CD4-positive, alpha-beta T cell treated with Interleukin-10 for 1 hour (primary cell): ENCODE data around the gene VEZF1.

Experiments
- DNase-seq: peaks from one replicate; pipeline ENCODE4 v3.0.0-alpha.2; 2020

The VEZF1 gene, protein sequence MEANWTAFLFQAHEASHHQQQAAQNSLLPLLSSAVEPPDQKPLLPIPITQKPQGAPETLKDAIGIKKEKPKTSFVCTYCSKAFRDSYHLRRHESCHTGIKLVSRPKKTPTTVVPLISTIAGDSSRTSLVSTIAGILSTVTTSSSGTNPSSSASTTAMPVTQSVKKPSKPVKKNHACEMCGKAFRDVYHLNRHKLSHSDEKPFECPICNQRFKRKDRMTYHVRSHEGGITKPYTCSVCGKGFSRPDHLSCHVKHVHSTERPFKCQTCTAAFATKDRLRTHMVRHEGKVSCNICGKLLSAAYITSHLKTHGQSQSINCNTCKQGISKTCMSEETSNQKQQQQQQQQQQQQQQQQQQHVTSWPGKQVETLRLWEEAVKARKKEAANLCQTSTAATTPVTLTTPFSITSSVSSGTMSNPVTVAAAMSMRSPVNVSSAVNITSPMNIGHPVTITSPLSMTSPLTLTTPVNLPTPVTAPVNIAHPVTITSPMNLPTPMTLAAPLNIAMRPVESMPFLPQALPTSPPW

DNA sequence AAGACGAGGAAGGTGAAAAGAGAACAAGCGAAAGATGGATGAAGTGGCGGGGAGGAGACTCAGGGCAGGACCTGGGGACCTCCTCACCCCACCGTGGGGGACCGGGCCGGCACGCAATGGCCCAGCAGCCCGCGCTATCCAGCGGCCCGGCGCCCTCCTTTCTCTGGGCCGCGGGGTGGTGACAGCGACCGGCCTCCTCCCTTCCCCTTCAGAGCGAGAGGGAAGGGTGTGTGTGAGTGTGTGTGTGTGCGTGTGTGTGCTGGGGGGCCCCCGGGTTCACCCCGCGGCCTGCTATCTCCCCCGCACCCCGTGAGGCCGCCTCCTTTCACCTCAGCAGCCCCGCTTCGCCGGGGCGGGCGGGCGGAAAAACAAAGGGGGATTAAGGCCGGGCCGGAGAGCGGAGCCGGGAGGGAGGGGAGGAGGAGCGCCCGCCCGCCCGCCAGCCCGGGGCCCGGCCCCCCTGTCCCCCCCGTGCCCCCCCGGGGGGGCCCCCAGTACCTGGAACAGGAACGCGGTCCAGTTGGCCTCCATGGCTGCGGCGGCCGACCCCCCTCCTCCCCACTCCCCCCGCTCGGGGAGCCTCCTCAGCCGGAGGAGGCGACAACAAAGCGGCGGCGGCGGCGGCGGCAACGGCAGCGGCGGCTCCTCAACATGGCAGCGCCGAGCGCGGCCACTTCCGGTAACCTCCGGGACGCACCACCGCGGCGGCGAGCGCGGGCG is at the start of gene VEZF1:
Gene VEZF1 (minus strand): TSS at position 674 of the 720 bp plus-strand sequence. CDS start 143 bp downstream, at position 531.
- DNase-seq = peak; percentile 83

DNA sequence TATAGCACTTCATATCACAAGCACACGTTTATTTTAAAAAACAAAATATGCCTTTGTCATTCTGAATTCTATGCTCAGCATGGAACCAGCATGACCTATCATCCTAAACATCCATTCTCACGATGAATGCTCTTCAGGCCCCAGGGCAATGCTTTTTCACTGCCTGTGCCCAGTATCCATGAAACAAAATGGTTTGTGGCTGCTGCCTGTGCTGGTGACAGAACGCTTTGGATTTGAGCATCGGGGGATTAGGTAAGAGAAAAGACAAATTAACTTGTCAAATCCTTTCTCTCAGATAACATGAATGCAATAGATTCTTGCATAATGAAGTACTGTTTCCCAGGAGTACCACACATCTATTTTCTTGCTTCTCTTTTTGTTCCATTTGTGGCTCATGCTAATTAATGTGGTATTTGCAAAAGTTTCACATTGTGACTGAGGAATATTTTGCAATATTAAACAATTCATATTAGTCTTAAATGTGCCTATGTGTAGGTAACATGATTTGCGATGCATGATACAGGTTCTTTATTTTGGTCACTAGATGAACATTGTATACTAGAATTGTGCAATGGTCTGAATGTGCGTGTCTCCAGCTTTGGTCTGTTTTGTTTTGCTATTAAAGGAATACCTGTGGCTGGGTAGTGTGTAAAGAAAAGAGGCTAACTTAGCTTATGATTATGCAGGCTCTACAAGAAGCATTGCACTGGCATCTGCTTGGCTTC is 44.8 kb upstream of the VEZF1 start:
- no peak for DNase-seq

DNA sequence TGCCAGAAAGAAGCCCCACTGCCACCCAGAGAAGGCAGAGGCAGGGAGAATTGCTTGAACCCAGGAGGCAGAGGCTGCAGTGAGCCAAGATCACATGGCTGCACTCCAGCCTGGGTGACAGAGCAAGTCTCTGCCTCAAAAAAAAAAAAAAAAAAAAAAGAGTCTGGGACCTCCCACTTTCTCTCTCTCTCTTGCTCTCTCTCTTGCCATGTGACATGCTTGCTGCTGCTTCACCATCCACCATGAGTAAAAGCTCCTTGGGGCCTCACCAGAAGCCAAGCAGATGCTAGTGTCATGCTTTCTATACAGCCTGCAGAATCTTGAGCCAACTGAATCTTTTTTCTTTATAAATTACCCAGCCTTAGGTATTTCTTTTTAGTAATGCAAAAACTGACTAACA is 40.5 kb upstream of the VEZF1 start:
- DNase-seq = no peak

DNA sequence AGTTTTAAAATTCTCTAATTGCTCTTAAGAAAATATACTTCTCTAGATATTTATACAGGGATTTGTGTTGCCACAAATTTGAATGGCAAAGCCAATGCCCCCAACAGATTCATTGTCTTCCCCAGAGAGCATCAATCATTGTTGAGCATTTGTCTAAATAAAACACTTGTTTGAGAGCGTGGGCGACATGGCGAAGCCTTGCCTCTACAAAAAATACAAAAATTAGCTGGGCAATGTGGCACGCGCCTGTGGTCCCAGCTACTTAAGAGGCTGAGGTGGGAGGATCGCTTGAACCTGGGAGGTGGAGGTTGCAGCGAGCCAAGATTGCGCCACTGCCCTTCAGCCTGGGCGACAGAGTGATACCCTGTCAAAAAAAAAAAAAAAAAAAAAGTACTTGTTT is 32.3 kb upstream of the VEZF1 start:
- DNase-seq = no peak

DNA sequence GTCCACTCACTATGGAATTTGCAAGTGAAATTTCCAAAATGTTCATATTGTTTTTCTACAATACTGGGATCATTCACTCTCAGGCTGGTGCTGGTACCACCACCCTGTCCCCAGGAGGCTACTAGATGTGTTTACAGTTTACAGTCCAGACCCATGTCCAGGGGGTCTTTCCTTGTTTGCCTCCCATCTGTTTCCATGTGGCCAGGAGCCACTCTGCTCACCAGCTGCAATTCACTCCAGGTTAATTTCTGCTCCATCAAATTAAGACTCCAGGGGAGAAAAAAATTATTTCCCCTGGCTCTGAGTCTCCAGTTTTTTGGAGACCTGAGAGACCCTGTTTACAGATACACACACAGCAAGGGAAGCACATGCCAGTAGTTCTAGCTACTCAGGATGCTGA is 31.5 kb upstream of the VEZF1 start:
- no peak for DNase-seq

DNA sequence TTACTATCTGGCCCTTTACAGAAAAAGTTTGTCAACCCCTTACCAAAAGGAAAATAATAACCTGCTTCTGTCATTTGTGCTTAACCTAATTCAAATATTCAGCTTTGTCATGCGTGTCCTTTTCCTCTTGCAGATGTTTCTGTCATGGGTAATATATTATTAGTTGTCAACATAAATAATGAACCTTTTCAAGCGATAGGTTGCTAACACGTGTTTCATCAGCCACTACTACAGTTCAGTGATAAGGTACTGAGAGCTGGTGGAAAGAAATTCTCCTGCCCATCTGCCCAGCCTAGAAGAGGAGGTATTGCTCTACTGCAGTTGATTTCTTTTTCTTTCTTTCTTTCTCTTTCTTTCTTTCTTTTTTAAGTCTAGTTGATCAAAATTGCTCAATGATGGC is 31.0 kb upstream of the VEZF1 start:
- DNase-seq = no peak

DNA sequence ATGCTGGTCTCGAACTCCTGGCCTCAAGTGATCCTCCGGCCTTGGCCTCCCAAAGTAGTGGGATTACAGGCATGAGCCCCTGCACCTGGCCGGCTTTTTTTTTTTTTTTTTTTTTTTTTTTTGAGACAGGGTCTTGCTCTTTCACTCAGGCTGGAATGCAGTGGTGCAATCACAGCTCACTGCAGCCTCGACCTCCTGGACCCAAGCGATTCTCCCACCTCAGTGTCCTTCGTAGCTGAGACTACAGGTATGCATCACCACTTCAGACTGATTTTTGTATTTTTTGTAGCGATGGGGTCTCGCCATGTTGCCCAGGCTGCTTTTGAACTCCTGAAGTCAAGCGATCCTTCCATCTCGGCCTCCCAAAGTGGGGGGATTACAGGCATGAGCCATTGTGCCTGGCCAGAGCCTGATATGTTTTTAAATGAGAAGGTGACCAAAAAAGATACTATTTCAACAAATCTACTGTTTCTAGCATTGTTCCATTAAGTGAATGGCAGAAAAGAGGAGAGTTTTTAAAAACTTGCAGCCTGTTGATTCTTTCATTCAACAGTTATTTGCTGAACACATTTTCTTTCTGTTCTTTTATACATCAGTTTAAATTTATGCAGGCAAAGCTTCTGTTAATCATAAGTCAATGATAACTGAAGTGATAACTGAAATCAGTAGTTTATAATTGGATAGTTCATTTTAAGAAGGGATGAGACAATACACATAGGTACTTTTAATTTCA is 22.2 kb upstream of the VEZF1 start:
- DNase-seq = no peak

DNA sequence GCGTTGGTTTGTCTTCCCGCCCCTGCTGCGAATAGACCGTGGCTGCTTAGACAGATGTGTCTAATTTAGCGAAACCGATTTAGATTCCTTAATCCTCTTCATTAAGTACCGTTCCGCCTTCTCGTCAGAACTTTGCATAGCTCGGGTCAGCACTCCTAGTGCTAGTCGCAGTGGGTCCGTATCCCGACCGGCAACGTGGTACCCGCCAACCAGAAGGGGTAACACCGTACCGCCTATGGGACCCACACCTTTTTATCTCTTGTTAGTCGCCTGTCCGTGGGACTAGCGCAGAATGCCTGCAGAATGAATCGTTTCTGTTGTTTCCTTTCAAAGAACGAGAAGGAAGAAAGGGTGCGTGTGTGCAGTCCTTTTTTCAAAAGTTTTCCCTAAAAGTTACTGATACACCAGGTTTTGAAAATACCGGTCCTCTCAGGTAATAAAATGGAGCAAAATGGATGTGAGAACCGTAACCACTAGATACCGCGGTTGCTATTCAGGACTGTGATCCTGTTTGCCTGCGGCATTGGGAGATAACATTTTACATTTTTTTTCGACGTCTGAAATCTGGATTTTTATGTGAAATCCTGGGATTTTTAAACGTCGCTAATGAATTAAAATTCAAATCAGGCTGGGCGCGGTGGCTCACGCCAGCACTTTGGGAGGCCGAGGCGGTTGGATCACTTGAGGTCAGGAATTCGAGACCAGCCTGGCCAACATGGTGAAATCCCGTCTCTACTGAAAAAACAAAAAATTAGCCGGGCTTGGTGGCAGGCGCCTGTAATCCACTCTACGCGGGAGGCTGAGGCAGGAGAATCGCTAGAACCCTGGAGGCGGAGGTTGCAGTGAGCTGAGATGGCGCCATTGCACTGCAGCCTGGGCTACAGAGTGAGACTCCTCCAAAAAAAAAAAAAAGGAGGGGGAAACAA is 20.0 kb upstream of the VEZF1 start:
- DNase-seq = no peak

DNA sequence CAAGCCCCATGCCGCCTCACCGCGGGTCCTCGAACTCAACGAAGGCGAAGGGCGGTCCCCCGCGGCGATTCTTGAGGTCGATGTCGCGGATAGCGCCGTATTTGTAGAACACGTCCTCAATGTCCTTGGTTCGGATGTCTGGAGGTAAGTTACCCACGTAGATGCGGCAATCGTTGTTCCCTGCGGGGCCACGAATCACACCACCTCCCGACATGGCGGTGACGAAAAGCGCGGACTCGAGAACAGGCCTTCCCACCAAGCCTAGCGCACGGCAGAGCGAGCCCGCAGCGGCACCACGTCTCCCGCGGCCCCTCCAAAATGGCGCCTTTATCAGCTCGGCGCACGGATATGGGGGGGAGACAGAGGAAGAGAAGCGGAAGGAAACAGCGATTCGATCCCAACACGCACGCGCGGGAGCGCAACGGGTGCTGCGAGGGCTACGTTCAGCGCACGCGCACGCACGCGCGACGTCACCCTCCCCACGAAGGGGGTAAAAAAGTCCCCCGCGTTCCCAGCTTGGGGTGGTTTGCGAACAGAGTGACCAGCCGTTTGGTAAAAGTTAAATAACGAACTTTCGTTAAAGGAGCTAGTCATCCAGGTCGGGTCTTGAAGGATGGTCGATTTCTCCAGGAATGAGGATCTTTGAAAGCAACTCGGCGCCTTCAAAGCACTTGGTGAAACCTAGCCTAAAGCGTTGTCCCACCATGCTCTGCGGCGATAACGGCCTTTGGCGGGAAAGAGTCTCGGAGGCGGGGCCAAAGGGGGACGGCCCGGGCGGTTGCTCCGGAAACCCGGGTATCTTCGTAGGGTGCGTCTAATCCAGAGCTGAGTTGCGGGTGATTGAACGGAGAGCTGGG is 19.1 kb upstream of the VEZF1 start, which contains the start of gene SRSF1:
Gene SRSF1 (minus strand): TSS at position 323 of the 857 bp plus-strand sequence. CDS start 109 bp downstream, at position 214.
- DNase-seq = peak; percentile 98

DNA sequence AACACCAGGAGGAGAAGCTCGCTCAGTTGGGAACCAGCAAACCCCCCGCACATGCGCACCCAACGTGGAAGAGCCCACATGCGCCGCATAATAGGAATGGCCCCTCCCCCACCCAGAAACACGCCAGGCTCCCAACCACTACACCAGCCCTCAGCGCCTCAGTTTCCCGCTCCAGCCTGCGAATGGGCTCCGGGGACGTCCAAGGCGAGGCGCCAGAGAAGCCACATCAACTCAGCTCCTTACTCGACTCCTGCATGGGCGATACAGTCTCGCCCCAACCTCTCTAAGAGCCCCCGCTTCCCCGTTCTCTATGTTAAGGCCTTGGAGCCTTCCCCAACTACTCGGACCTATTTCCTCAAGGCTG is 18.5 kb upstream of the VEZF1 start:
- no peak for DNase-seq

DNA sequence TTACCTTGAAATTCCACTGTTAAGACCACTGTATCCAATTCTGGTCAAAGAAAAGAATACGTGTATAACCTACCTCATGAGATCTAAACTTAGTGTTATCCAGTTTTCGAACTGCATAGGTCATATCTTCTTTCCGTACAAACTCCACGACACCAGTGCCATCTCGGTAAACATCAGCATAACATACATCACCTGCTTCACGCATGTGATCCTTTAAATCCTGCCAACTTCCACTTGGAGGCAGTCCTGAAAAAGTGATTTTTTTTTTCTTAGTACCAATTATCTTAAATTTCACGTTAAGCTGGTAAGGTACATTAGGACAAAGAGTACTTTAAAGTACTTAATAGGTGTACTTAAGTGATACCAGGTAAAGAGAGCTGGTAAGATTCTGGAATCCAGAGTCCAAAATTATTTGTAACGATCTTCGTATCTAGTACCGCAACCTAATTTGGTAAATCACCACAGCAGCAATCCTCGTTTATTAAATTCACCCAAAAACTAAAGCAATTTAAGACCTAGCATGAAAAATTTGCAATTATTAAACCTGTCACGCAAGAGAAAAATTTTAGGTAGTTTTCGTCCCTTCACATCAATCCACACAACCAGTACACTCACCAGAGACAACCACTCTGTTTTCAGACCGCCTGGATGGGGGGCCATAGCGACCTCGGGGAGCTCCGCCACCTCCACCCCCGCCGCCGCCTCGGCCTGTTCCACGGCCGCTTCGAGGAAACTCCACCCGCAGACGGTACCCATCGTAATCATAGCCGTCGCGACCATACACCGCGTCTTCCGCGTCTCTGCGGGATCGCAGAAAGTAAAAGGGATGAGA is 17.9 kb upstream of the VEZF1 start:
- DNase-seq = peak; percentile 61

DNA sequence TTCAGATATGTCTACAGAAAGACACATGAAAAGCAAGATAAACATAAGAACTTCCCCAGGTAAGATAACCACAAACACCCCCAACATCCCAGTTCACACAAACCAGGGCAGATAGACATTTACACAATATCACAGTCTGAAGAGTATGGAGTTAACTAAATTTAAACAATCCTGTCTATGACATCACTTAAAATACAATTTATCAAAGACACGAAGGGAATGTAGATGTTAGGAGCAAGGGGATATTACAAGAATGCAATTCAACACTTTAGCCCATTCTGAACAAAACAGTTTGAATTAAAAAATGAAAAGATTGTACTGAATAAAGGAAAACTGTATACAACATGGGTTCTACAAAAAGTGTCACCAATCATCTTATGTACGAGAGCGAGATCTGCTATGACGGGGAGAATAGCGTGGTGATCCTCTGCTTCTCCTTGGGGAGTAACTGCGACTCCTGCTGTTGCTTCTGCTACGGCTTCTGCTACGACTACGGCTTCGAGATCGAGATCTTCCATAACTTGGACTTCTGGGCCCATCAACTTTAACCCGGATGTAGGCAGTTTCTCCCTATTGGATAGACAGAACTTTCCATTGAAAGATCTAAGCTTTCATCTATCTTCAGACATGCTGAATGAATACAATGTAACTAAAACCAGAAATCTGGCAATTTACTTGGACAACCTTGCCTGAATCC is 17.1 kb upstream of the VEZF1 start:
- no peak for DNase-seq

DNA sequence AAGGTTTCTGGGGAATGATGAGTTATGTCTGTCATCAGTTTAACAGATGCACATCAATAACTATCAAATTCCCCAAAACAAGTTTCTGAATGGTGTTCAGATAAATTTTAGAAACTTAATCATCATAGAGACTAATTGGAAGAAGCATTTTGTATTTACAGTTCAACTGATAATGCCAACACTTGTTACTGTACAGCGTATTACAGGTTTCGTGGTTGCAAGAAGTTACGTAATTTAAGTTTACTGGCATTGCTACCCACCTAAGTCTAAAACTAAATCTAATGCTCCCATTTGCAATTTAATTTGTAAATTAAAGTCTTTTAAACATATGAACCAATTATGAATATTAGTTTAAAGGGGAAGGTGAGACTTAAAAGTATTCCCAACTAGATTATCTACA is 16.0 kb upstream of the VEZF1 start:
- no peak for DNase-seq

DNA sequence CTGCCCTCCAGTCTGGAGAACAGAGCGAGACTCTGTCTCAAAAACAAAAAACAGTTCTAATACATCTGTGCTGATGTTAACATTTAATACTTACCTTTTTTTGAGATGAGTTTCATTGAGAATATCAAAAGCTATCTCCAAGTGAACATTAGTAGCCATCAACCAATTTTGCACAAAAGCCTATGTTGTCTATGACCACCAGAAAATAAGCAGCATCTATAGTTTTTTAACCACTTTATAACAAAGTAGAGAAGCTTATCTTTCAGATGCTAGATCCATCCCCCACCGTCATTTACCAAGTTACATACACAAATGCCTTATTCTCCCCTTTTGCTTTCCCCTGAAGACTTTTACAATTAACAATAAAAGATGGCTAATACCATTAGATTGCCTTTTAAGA is 14.9 kb upstream of the VEZF1 start:
- DNase-seq = no peak

DNA sequence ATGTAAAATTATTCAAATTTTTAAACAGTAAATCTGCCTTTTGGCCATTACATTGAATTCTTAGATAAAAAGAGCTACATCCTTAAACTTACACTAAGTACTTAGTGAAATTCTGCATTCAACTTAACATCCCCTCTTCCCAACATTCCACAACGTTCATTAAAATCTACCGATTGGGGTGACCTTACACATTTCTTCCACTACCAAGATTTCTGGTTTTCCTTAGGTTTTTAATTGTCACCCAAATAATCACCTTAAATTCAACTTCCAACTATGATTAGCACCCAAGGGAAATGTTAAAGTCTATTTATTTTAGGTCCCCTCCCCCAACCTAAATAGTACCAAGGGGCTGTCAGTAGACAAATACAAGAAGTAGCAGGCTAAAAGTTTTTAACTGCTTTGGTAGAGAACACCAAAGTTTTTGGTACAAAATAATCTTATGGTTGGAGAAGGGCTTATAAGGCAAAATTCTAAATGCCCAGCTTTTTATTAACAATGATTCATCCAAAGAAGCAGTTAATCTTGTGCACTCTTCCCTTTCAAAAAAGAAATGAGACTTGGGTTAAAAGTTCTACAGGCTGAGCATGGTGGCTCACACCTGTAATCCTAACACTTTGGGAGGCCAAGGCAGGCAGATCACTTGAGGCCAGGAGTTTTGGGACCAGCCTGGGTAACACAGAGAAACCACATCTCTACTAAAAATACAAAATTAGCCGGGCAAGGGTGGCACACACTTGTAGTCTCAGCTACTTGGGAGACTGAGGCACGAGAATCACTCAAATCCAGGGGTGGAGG is 14.3 kb upstream of the VEZF1 start:
- DNase-seq = no peak

DNA sequence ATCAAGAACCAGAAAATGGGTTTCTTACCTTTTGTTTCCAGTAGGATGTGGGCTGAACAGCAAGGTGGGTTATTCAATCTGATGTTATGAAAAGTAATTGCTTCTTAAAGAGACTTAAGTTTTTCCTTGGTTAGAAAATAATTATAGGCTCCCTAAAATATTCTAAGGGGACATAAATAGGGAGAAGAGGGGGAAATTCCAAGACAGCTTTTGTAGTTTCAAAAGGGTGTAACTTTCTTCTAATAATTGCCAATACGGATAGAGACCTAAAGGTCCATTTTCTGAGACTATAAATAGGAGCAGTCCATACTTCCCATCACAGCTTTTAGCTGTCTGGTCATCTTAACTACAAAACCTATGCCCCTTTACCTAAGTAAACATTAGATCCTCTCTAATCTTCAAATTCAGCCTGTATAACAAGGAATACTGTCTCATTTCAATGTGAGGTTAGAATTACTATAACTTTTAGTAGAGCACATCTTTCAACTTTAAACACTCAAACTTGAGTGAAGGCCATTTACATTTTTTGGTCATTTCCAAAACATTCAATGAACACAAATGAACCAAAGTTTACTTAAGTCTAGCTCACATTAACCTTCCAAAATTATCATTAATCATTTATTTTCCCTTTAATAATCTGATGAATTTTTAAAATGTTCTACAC is 13.5 kb upstream of the VEZF1 start:
- no peak for DNase-seq

DNA sequence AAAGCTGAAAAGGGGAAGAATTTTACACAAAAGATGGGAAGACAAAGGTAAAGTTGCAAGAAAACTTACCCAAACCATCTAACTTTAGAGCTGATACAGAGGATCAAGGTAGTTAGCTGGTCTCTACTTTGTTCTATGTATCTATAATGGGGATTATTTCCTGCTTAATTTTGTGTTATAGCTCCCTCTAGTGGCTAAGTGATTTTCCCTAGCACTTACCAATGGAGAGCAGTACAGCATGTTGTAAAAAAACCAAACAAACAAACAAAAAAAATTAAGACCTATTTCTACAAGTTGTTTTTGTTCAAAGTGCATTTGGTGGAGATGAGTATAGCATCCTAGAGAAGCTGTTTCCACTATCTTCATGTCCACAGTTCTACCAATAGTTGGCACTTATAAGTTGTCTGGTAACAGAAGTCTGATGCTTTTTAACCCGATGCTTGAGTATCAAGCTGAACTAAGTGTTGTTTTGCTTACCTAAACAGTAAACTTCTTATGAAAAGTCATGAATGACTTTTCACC is 11.5 kb upstream of the VEZF1 start:
- DNase-seq = peak; percentile 85
